OCI-LY3 (cell line): ENCODE results near the gene MUC15.

ENCODE experiments used
- EZH2phosphoT487 ChIP-seq: fragments of 200-600 bp; shearing (Covaris generic); IDR thresholded peaks from 2 replicates; pipeline ENCODE4 v1.6.1; 2018; ENCODE audit warnings: antibody characterized with exemption, mixed run types, low read depth
- TF ChIP-seq, protein P1 (sequence below): fragments of 200-600, 300-600 bp; sonication (generic); IDR thresholded peaks from 2 replicates; pipeline ENCODE4 v1.5.1; 2014; ENCODE audit warnings: antibody characterized with exemption, low read length, low read depth

- no peak for TF ChIP-seq EZH2phosphoT487
- TF ChIP-seq, protein P1, sequence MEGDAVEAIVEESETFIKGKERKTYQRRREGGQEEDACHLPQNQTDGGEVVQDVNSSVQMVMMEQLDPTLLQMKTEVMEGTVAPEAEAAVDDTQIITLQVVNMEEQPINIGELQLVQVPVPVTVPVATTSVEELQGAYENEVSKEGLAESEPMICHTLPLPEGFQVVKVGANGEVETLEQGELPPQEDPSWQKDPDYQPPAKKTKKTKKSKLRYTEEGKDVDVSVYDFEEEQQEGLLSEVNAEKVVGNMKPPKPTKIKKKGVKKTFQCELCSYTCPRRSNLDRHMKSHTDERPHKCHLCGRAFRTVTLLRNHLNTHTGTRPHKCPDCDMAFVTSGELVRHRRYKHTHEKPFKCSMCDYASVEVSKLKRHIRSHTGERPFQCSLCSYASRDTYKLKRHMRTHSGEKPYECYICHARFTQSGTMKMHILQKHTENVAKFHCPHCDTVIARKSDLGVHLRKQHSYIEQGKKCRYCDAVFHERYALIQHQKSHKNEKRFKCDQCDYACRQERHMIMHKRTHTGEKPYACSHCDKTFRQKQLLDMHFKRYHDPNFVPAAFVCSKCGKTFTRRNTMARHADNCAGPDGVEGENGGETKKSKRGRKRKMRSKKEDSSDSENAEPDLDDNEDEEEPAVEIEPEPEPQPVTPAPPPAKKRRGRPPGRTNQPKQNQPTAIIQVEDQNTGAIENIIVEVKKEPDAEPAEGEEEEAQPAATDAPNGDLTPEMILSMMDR = no peak
Measured at GRCh38 chr11:26537341-26537740, 34.7 kb downstream of the MUC15 start.
